ENCODE results near the gene SPHK1.
A peak's percentile ranks its signal among the peaks of the same experiment; 100 is the strongest.

Gene SPHK1

DNA sequence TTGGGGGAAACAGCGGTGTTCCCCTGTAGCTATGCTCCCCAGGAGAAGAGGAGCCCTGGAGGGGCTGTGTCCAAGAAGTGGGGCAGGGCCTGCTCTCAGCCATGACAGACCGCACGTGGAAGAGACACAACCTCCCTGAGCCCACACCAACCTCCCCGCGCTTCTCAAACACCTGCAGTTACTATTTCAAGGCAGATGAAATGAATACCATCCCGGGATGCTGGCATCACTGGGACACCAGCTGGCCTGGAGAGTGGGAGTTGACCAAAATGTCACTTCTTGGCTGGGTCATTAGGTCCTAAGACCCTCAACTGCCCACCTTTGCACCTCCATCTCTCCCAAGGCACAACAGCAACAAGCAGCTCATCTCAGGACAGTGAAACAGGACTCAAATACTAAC is 32.0 kb downstream of the SPHK1 start:
- Histone ChIP-seq H3K36me3 (ENCODE audit: control insufficient read depth in 1 of 2, insufficient read depth in 2 of 2, low read length in 2 of 2) (peaks cover 0 to 3% of the 10 kb centered on the region in 2 donors), H3K4me1 (ENCODE audit: control insufficient read depth in 1 of 2, insufficient read depth in 2 of 2, low read length in 2 of 2) (peaks cover 6 to 33% of the 10 kb centered on the region in 2 donors), H3K9me3 (ENCODE audit: control insufficient read depth in 1 of 2, low read length in 2 of 2) (no peaks in the 10 kb centered on the region), H3K4me3 (ENCODE audit: low read depth in 1 of 2, low read length in 2 of 2) (no peak overlapping the region), H3K27ac (ENCODE audit: low read length) (no peak overlapping the region), H3K27me3 (ENCODE audit: low read depth, low read length) (no peaks in the 10 kb centered on the region)

DNA sequence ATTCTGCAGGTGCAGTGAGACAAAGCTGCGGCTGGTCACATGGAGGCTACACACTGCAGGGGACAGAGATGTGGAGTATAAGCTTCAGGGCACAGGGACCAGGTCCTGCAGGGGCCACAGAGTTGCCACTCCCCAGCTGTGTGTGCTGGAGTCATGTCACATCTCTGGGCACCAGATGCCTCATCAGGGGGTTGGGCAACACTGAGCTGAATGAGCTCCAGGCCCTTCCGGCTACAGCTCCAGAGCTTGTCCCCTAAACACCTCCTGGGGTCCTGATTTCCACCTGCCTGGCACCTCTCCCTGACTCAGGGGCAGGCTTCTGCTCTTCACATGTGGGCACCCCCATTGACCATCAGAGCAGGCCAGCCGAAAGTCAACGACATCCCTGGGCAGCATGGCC is 32.5 kb downstream of the SPHK1 start:
- Histone ChIP-seq H3K4me1 (ENCODE audit: control insufficient read depth in 1 of 2, insufficient read depth in 2 of 2, low read length in 2 of 2) (peaks cover 6 to 33% of the 10 kb centered on the region in 2 donors), H3K4me3 (ENCODE audit: low read depth in 1 of 2, low read length in 2 of 2) (no peak overlapping the region), H3K27ac (ENCODE audit: low read length) (no peak overlapping the region), H3K36me3 (ENCODE audit: control insufficient read depth in 1 of 2, insufficient read depth in 2 of 2, low read length in 2 of 2) (peaks cover 0 to 3% of the 10 kb centered on the region in 2 donors), H3K9me3 (ENCODE audit: control insufficient read depth in 1 of 2, low read length in 2 of 2) (no peaks in the 10 kb centered on the region), H3K27me3 (ENCODE audit: low read depth, low read length) (no peaks in the 10 kb centered on the region)

DNA sequence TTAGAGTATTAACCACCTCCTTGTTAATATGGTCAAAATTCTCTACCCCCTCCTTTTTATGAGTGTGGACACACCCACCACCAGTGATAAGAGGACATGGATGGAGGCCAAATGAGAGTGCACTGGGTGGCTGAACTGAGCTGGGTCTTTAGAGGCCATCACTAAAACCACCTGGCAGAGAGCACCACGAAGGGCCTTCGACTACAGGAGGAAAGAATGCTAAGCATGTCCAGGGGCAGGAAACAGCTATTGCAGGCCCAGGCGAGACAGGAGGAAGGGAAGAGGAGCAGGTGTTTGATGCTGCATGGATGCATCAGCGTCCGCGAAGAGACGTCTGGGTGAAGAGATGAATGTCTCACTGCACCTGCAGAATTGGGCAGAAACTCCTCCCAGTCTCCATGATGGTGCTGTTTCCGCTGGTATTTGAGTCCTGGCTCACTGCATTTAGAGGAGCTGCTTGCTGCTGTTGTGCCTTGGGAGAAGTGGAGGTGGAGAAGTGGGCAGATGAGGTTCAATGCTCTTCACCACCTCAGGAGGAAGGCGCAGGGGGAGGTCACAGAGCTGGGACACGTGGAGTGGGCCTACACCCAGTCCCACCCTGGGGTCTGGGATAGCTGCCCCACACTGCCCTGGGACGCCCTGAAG is 33.2 kb downstream of the SPHK1 start:
- H3K4me3 ChIP-seq (ENCODE audit: low read depth in 1 of 2, low read length in 2 of 2), result no peak overlapping the region
- H3K27ac ChIP-seq (ENCODE audit: low read length), result no peak overlapping the region
- H3K4me1 ChIP-seq (ENCODE audit: control insufficient read depth in 1 of 2, insufficient read depth in 2 of 2, low read length in 2 of 2), result peaks cover 6 to 33% of the 10 kb centered on the region in 2 donors
- peaks cover 0 to 3% of the 10 kb centered on the region in 2 donors for H3K36me3 ChIP-seq (ENCODE audit: control insufficient read depth in 1 of 2, insufficient read depth in 2 of 2, low read length in 2 of 2)
- no peaks in the 10 kb centered on the region for H3K27me3 ChIP-seq (ENCODE audit: low read depth, low read length)
- no peaks in the 10 kb centered on the region for H3K9me3 ChIP-seq (ENCODE audit: control insufficient read depth in 1 of 2, low read length in 2 of 2)

DNA sequence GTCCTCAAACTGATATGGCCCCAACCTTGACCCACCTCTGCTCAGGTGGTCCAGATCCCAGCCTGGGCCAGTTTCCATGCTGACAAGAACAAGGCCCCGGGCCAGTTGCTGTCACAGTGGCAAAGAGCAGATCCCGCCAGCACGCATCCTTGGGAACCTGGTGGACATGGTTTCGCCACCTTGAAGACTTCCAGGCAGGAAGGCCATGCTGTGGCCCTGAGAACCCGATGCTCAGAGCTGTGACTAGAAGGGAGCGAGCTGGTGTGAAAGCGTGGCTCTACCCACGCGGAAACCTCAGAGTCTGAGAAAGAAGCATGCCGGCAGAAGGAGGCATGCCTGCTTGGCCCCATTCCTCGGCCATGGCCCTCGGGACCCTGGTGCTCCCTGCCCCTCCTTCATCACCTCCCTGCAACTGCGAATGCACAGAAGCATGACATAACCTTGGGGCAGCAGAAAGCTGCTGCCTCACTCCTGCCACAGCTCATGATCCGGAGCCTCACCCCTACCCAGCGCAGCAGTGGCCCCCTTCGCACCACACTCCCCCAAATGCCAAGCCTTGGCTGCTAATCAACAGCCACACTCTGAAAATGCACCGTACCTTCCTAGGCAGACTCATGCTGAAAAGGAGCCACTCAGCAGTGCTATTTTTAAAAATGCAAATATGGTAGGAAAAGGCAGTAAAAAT is 35.3 kb downstream of the SPHK1 start:
- H3K4me1 ChIP-seq (ENCODE audit: control insufficient read depth in 1 of 2, insufficient read depth in 2 of 2, low read length in 2 of 2), result peaks cover 4 to 23% of the 10 kb centered on the region in 2 donors
- H3K27me3 ChIP-seq (ENCODE audit: low read depth, low read length), result no peaks in the 10 kb centered on the region
- H3K9me3 ChIP-seq (ENCODE audit: control insufficient read depth in 1 of 2, low read length in 2 of 2), result no peaks in the 10 kb centered on the region
- H3K4me3 ChIP-seq (ENCODE audit: low read depth in 1 of 2, low read length in 2 of 2), result no peak overlapping the region
- H3K27ac ChIP-seq (ENCODE audit: low read length), result no peak overlapping the region
- peaks cover 0 to 3% of the 10 kb centered on the region in 2 donors for H3K36me3 ChIP-seq (ENCODE audit: control insufficient read depth in 1 of 2, insufficient read depth in 2 of 2, low read length in 2 of 2)

DNA sequence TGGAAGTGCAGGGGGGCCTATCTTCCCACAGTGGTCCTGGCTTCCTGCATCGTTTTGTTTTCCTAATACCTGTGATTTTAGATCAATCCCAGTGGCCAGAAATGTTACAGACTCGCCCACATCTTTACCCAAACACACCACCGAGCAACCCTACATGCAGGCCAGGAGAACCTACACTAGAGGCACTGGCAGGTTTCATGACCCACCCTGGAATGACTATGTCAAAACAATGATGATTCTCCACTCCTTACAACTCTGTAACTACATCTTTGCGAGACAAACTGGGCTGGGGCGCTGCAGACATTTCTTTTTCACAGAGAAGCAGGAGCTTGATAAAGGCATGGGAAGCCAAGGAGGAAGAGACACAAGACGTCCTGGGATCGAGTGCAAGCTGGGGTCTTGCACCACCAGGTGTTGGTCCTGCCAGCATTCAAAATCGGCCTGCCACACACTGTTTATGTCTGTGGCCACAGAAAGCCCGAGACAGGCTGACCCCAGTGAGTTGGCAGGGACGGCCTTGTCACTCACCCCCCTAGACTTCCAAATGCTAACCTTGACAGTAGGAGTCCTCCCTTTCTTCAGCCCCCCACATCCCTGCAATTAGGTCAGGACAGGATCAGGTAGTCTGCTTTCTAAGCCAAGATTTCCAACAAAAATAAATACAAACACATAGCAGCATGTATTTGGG is 36.1 kb downstream of the SPHK1 start:
- no peaks in the 10 kb centered on the region for H3K9me3 ChIP-seq (ENCODE audit: control insufficient read depth in 1 of 2, low read length in 2 of 2)
- H3K4me1 ChIP-seq (ENCODE audit: control insufficient read depth in 1 of 2, insufficient read depth in 2 of 2, low read length in 2 of 2), result peaks cover 0 to 18% of the 10 kb centered on the region in 2 donors
- H3K27ac ChIP-seq (ENCODE audit: low read length), result no peak overlapping the region
- no peaks in the 10 kb centered on the region for H3K27me3 ChIP-seq (ENCODE audit: low read depth, low read length)
- no peak overlapping the region for H3K4me3 ChIP-seq (ENCODE audit: low read depth in 1 of 2, low read length in 2 of 2)
- peaks cover 0 to 3% of the 10 kb centered on the region in 2 donors for H3K36me3 ChIP-seq (ENCODE audit: control insufficient read depth in 1 of 2, insufficient read depth in 2 of 2, low read length in 2 of 2)

DNA sequence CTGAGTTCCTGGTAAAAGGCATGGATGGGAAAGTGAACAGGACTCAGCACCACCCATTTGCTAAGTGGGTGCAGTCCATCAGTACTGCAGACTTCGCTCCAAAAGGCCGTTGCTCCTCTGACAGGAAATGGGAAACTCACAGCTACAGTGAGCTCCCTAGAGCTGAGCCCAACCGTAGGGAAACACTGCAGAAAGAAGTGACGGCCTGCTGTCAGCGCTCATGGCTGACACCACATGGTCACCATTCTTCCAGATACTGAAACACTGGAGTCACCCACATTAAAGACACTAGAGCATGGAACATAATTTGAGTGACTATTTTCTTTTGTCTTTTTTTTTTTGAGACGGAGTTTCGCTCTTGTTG is 36.6 kb downstream of the SPHK1 start:
- peaks cover 0 to 18% of the 10 kb centered on the region in 2 donors for H3K4me1 ChIP-seq (ENCODE audit: control insufficient read depth in 1 of 2, insufficient read depth in 2 of 2, low read length in 2 of 2)
- no peak overlapping the region for H3K27ac ChIP-seq (ENCODE audit: low read length)
- H3K27me3 ChIP-seq (ENCODE audit: low read depth, low read length), result no peaks in the 10 kb centered on the region

DNA sequence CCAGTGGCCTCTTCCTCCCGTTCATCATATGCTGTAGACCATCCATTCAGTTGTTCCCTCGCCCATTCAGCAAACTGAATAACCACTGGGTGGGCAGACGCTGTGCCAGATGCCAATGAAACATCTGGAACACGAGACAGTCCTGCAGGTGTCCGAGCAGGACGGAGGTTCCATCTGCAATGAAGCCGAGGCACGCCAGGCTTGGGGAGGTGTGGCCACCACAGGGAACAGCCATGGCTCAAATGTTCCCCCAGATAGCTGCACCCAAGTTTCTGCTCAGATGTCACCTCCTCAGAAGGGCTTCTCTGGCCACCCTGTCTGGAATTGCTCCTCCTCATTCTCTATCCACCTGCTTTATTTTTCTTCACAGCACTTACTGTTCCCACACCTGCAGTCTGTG is 38.0 kb downstream of the SPHK1 start:
- no peak overlapping the region for H3K4me3 ChIP-seq (ENCODE audit: low read depth in 1 of 2, low read length in 2 of 2)
- no peaks in the 10 kb centered on the region for H3K27me3 ChIP-seq (ENCODE audit: low read depth, low read length)
- no peak overlapping the region for H3K27ac ChIP-seq (ENCODE audit: low read length)
- H3K4me1 ChIP-seq (ENCODE audit: control insufficient read depth in 1 of 2, insufficient read depth in 2 of 2, low read length in 2 of 2), result peaks cover 0 to 19% of the 10 kb centered on the region in 2 donors
- peaks cover 0 to 2% of the 10 kb centered on the region in 2 donors for H3K36me3 ChIP-seq (ENCODE audit: control insufficient read depth in 1 of 2, insufficient read depth in 2 of 2, low read length in 2 of 2)
- no peaks in the 10 kb centered on the region for H3K9me3 ChIP-seq (ENCODE audit: control insufficient read depth in 1 of 2, low read length in 2 of 2)

More for the DNA sequence above, 36.6 kb downstream of the SPHK1 start:
- no peak overlapping the region for H3K4me3 ChIP-seq (ENCODE audit: low read depth in 1 of 2, low read length in 2 of 2)
- no peaks in the 10 kb centered on the region for H3K9me3 ChIP-seq (ENCODE audit: control insufficient read depth in 1 of 2, low read length in 2 of 2)
- peaks cover 0 to 3% of the 10 kb centered on the region in 2 donors for H3K36me3 ChIP-seq (ENCODE audit: control insufficient read depth in 1 of 2, insufficient read depth in 2 of 2, low read length in 2 of 2)

DNA sequence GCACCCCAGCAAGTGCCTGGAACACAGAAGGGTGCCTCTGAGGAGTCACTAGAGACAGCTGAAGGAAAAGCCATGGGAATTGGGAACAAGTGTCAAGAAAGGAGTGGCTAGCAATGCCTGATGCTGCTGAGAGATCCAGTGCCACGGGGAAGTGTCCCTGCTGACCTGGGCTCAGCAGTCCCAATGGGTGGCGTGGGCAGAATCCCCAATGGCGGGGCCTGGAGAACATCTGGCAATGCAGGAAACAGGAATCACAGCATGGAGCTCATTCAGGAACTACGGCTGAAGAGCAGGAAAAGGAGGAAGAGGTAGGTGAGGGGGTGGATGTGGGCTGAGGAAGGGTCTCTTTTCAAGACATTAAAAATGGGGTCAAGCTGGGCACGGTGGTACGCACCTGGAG is 38.5 kb downstream of the SPHK1 start:
- Histone ChIP-seq H3K4me3 (ENCODE audit: low read depth in 1 of 2, low read length in 2 of 2) (no peak overlapping the region), H3K4me1 (ENCODE audit: control insufficient read depth in 1 of 2, insufficient read depth in 2 of 2, low read length in 2 of 2) (peaks cover 3 to 24% of the 10 kb centered on the region in 2 donors), H3K27ac (ENCODE audit: low read length) (no peak overlapping the region)

DNA sequence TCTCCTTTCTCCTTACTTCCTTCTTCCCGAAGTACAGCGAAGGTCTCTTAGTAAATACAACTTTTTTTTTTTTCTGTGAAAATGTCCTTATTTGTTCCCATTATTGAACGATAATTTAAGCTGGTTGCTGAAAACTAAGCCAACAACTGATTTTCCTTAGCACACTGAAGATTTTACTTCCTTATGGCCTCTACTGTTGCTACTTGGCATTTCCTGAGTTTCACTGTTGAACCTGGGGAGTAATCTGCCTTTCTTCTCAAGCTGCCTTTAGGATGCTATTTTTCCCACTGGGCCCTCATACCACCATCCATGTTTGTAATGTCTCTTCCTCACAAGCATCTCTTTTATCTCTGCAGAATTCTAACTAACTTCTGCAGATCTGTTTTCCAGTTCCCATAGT is 42.4 kb downstream of the SPHK1 start:
- Histone ChIP-seq H3K27me3 (ENCODE audit: low read depth, low read length) (no peaks in the 10 kb centered on the region), H3K36me3 (ENCODE audit: control insufficient read depth in 1 of 2, insufficient read depth in 2 of 2, low read length in 2 of 2) (no peaks in the 10 kb centered on the region), H3K9me3 (ENCODE audit: control insufficient read depth in 1 of 2, low read length in 2 of 2) (no peaks in the 10 kb centered on the region), H3K4me3 (ENCODE audit: low read depth in 1 of 2, low read length in 2 of 2) (no peak overlapping the region), H3K27ac (ENCODE audit: low read length) (no peak overlapping the region), H3K4me1 (ENCODE audit: control insufficient read depth in 1 of 2, insufficient read depth in 2 of 2, low read length in 2 of 2) (peaks cover 6 to 9% of the 10 kb centered on the region in 2 donors)

More for the DNA sequence above, 38.5 kb downstream of the SPHK1 start:
- no peaks in the 10 kb centered on the region for H3K9me3 ChIP-seq (ENCODE audit: control insufficient read depth in 1 of 2, low read length in 2 of 2)
- H3K27me3 ChIP-seq (ENCODE audit: low read depth, low read length), result no peaks in the 10 kb centered on the region
- H3K36me3 ChIP-seq (ENCODE audit: control insufficient read depth in 1 of 2, insufficient read depth in 2 of 2, low read length in 2 of 2), result no peaks in the 10 kb centered on the region

DNA sequence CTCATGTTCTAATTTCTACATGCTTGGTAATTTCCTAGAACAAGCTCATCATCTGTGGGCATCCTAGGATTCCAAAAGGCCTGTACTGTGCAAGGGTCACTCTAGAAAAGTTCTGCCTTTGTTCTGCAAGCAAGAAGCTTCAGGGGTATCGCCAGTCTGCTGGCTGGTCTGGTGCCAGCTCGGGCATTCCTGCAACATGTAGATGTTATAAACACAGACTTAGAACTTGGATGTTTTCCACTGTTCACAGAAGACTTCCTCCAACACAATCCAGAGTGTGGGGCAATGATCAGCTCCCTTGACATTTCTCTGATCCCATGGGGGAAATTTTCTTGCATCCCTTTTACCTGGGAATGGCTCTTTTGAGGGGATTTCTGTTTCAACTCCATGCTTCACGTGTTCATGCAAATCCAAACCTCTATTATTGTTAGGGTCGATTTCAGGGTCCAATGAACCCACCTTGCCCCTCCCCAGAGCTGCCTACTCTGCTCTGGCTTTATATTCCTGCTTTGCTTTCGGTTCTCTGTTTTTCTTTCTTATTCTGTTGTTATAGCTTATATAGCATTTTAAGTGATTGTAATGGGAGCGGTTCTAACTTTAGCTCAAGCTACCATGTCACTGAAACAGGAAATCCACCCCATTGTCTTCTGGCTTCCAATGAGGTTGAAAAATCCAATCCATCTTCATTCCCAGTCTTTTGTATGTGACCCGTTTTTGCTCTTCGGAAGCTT is 43.3 kb downstream of the SPHK1 start:
- Histone ChIP-seq H3K9me3 (ENCODE audit: control insufficient read depth in 1 of 2, low read length in 2 of 2) (no peaks in the 10 kb centered on the region), H3K27me3 (ENCODE audit: low read depth, low read length) (no peaks in the 10 kb centered on the region), H3K36me3 (ENCODE audit: control insufficient read depth in 1 of 2, insufficient read depth in 2 of 2, low read length in 2 of 2) (no peaks in the 10 kb centered on the region), H3K4me1 (ENCODE audit: control insufficient read depth in 1 of 2, insufficient read depth in 2 of 2, low read length in 2 of 2) (peaks cover 6 to 9% of the 10 kb centered on the region in 2 donors), H3K4me3 (ENCODE audit: low read depth in 1 of 2, low read length in 2 of 2) (no peak overlapping the region), H3K27ac (ENCODE audit: low read length) (peak overlapping the region; percentile 14)

DNA sequence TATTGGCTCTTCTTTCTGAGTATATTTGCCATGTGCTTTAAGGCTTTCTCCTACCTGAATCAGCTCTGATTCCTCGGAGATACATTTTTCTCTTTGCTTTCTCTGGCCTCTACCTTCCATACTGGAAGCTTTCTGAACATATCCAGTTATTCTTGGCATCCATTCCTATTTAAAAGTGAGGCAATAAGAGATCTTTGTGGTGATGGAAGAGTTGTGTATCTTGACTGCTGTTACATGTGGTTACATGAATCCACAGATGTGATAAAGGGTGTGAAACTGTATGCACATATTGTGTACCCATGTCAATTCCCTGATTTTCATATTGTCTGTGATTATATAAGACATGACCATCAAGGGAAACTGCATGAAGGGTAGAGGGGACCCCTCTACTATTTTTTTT is 44.1 kb downstream of the SPHK1 start:
- no peaks in the 10 kb centered on the region for H3K36me3 ChIP-seq (ENCODE audit: control insufficient read depth in 1 of 2, insufficient read depth in 2 of 2, low read length in 2 of 2)
- no peaks in the 10 kb centered on the region for H3K27me3 ChIP-seq (ENCODE audit: low read depth, low read length)
- no peak overlapping the region for H3K27ac ChIP-seq (ENCODE audit: low read length)
- no peak overlapping the region for H3K4me3 ChIP-seq (ENCODE audit: low read depth in 1 of 2, low read length in 2 of 2)
- no peaks in the 10 kb centered on the region for H3K9me3 ChIP-seq (ENCODE audit: control insufficient read depth in 1 of 2, low read length in 2 of 2)
- H3K4me1 ChIP-seq (ENCODE audit: control insufficient read depth in 1 of 2, insufficient read depth in 2 of 2, low read length in 2 of 2), result peaks cover 6 to 9% of the 10 kb centered on the region in 2 donors
